HG03139 (cell line): ENCODE measurements around the gene TNRC6B.

Experiments
- ATAC-seq: cut with Tn5 transposase; IDR thresholded peaks from one replicate; pipeline ENCODE4 v1.9.1; 2021; ENCODE audit not compliant: unreplicated experiment

TNRC6B gene

DNA sequence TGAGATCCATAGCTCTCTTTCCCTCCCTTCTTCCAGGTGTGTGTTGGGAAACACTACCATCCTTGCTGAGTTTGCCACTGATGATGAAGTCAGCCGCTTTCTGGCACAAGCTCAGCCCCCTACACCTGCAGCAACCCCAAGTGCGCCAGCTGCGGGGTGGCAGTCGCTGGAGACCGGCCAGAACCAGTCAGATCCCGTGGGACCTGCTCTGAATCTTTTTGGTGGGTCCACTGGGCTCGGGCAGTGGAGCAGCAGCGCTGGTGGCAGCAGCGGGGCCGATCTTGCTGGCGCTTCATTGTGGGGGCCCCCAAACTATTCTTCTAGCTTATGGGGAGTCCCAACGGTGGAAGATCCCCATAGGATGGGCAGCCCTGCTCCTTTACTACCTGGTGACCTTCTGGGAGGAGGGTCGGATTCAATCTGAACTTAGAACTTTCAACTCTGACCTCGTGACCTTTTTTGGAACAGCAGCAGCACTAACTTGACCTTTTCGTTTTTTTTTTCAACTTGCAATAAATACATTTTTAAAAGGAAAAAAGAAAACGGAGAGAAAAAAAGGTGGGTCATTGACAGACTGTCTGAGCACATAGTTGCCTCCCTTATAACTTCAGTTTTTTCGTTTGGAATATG is 145.2 kb downstream of the TNRC6B start:
- no peak for ATAC-seq

DNA sequence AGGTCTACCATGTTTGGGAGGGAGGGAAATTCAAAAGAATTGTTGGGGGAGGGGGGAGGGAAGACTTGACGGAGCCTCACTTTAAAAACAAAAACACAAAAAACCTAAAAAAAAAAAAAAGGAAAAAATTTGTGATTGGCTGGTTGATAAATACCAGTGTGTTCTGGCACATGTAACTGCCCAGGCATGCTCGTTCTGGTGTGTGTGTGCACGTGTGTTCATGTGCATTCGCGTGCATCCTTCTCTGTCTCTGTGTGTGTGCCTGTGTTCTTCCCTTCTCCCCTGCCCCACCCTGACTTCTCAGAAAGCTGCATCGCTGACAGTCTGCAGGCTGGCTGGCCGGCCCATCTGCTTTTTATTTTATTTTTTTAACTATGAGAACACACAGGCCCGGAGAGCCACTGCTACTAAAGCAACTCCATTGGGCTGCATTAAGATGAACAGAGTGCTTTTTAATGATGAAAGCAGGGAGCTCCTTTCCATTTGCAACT is 146.0 kb downstream of the TNRC6B start:
- ATAC-seq = no peak

DNA sequence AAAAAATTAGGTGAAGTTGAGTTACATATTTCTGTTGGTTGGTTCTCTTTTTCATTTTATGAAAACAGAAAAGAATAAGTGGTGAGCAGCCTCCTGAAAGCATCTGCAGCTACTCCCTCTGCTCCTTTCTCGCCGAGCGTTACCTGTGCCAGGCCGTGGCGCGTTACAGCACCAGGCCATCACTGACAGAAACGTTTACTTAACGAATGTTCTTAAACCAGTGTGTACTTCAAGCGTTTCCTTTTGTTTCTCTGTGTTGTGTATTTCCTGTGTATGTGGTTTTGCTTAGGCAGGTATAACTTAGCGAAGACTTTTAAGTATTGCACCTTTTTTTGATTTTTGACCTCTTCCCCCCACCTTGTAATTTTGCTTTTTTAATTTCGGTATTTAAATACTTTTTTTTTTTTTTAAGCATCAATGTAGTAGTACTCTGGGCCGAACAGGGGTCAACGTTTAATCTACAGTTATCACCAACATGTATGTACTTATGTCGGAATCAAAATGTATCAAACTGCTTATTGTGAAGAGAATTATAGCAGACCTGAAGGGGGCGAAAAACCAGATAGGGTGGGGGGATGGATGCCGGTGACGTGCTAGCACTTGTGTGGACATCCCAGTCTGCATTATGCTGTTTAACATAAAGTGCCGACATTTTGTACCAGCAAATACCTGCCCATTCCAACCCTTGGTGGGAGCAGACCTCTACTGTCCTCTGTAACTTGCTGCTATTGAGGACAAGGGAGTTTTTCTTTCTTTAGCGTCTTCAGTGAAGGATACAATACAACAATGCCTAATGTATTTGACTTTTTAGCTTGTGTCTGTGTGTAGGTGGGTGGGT is 147.0 kb downstream of the TNRC6B start:
- ATAC-seq = no peak

DNA sequence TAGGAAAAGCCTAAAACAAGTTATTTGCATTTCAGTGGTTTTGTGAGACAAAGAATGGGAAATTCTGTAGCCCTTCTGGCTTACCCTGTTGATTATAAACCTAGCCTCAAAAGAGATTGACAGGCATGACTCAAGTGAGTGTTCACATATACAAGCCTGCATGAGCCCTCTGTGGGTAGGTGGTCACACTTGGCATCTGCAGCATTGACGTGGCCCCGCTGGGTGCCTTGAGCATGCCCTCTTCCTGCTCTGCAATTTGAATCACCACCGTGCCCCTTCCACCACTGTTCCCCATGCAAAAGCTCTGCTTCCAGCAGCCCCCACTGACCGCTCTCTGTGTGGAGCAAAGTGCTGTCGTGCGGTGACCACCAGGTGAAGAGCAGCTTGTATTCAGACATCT is 147.6 kb downstream of the TNRC6B start:
- no peak for ATAC-seq

DNA sequence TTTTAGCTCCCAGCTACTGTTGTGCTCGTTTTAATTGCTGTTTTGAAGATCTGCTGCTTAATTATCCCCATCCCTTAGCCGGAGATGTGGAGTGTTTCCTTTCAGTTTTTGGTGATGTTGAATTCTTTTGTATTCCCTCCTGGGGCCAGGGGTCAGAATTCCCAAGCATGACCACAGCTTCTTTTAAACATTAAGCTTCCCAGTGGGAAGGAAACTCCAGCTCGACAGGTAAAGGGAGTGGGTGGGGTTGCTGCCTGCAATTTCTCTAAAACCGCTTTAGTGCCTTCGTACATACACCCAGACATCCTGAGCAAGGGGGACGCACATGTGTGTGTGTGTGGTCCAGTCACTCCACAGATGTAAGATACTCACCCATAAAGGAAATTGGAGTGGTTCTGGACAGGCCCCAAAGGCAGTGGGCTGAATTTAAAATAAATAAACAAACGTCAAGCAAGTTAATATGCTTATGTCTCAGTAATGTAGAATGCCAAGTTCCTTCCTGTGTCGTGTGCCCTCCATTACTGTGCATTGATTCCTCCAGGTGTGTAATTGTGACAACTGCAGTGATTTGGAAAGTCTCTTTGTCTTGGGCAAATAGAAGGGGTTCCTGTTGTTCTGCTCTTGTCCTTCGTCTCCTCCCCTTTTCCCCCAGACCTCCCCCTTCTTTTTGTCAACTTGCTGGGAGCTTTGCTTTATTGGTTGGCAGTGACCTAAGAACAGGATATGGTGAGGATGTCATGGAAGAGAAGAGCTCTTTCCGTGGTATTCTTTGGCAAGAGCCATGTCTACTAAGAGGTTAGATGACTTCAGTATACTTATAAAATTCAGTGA is 149.4 kb downstream of the TNRC6B start:
- no peak for ATAC-seq

DNA sequence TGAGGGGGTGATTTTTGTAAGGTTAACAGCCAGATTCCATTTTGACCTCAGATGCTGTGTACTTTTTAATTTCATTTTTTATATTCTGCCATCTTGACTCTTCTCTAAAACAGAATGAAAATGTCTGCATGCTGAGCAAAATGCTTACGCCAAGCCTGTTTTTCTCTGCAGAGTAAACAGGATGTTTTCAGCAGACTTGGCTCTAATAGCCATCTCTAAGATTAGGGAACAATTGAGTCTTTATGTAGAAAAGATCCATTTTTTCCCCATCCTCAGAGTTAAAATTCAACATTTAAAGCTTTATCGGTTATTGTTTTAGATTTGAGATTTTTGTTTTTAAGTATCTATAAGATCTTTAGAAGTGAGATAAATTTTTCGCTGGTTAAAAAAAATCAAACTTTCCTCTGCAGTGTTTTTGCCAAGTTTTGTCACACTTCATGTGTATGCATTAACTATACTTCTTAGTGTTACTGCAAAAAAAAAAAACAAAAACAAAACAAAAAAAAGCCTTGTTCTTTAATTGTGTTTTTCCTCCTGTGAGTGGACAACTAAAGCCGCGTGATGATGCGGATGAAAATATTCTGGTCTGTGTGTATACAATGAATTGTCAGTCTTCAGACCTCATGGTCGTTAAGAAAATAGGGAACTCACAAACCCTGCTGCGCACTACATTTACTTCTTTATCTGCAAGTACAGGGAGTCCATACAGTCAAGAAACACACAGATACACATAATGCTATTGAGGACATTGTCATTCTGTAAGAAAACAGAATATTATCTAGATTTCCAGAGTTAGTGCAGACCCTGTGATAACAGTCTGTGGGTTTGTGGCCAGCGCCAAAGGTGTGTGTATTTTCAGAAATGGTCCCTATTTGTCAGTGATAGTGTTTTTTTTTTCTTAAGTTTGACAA is 151.1 kb downstream of the TNRC6B start:
- ATAC-seq = no peak

DNA sequence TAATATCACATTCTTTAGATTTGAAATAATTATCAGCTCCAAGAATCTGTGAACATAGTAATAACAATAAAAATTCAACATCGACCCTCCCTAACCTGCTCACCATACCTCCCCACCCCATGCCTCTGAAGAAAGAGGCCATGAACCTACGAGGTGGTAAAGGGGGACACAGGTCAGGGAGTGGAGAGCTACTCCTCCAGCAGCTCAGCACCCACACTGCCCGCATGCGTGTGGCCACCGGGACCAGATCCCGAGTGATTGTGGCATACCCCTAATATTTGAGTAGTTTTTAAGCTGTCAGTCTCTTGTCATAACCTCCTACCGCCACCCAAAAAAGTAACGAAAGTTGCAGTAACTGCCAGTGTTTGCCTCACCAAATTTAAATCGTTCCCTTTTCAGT is 151.7 kb downstream of the TNRC6B start:
- ATAC-seq = no peak

DNA sequence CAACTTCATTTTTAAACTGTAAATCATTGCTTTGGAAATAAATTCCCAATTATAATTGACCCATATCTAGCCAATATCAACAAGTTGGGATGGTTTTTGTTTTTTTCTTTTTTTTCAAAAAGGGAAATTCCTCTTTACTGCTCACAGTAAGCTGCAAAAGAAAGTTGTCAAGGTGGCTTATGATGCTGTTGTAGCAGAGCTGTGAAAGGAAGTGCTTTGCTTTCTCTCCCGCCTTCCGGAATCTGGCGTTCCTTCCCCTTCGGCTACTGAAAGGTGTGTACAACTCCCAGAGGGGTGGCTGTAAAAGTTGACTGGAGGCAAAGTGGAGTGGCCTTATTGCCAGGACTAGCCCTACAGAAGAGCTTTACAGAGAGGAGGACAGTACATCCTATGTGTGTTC is 152.4 kb downstream of the TNRC6B start:
- no peak for ATAC-seq

DNA sequence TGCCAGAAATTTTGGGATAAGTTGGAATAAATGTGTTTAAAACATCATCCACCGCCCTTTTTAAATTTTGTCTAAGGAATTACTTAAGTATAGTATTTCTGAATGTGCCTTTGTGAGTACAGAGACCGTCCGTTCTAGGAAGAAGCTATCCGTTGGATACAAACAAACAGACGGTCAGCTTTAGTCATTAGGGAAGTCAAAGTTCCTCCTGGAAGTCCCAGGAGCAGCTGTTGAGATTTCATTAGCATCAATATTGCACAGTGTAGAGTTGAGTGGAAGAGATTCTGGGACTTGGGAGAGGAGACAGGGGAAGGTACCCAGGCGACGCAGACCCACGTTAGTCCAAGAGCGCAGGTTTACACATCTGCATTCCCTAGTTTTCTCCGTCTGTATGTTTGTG is 152.9 kb downstream of the TNRC6B start:
- no peak for ATAC-seq

DNA sequence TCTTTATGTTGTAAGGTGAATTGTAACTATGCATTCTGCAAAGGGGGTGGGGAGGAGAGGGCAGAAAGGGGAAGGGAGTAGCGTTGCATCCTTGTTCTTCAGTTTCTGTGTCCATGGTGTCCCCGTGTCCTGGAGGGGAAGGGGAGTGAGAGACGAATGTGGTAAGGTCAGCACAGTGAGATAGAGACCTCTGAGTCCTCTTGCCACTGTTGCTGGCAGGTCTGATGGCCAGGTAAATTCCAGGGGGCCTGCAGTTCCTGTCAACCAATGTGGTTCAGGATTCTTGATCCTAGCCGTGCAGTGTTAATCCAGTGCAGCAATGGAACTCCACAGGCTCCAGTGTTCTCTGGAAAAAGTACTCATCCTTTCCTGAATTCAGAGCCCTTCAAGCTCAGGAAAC is 154.0 kb downstream of the TNRC6B start:
- no peak for ATAC-seq

DNA sequence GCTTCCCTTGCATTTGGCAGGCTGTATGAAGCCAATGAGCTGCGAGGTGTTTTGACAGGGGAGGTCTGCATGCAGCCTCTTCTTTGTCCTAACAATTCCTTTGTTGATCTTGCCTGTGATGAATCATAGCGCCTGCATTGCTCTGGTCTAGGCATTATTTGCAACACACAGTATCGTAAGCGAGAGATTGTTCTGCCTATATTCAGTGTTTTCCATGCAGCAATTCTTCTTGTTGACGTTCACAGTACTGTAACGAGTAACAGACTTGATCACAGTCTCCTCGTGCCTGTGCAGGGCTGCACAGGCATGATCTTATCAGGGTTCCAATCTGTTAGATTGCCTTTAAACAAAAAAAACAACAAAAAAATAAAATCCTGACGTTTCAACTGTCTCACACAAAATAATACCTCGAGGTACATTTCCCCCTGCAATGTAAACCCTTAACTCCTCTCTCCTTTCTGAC is 154.6 kb downstream of the TNRC6B start:
- ATAC-seq = no peak

DNA sequence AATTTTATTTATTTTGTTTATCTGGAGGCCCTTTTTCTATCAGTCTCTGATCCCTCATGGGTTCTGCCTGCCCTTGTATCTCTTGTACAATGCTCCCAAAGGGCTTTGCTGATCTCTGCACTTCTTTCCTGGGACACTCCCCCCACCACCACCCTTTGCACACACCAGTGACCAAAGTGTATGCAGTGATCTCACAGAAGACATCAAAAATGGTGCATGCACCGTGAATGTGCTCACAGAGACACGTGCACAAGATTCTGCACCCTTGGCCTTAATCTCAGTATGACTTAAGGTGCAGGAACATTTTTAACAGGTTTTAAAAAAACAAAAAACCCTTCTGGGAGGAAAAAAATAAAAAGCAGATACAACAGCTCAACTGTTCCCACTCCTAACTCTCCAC is 156.3 kb downstream of the TNRC6B start:
- ATAC-seq = no peak

DNA sequence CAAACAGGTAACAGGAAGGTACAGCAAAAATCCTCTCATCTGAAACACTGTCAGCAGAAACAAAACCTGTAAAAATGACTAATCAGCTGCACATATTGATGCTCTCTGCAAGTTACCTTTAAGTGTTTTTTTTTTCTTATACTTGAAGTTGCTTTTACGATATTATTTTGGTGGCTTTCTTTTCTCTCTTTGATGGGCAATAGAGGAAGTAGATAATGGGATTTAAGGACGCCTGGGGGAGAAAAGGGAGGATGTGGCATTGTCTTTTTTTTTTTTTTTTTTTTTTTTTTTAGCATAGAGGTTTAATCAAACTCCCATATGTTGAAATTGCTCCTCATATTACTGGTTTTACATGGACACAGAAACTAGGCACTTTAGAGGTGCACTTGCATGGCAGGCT is 157.2 kb downstream of the TNRC6B start:
- ATAC-seq = no peak

DNA sequence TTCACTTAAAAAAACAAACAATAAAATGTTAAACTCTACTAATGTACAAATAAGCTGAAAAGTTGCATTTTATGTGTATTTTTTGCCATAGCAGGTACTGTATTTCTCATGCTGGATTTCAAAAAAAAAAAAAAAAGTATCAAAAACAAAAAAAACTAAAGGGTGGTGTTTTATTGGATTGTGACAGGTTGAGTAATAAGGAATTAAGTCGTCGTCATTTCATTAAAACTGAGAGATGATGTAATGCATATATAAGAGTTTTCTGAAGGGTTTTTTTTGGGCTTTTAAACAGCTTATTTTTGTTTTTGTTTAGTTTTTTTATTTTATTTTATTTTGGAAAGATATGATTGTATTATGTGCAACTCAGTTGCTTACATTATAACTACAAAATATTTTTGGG is 157.6 kb downstream of the TNRC6B start:
- ATAC-seq = no peak

DNA sequence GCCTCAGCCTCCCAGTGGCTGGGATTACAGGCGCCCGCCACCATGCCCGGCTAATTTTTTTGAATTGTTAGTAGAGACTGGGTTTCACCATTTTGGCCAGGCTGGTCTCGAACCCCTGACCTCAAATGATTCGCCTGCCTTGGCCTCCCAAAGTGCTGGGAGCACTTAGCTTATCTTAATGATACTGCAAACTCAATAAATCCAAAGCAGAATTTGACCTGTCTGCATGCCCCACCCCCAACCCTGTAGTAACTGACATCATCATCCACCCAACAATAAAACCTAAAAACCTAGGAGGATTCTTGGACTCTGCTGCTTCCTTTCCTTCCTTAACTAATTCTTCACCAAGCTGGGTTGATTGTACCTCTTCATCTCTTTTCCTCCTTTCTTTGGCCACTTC is 162.3 kb downstream of the TNRC6B start:
- no peak for ATAC-seq

DNA sequence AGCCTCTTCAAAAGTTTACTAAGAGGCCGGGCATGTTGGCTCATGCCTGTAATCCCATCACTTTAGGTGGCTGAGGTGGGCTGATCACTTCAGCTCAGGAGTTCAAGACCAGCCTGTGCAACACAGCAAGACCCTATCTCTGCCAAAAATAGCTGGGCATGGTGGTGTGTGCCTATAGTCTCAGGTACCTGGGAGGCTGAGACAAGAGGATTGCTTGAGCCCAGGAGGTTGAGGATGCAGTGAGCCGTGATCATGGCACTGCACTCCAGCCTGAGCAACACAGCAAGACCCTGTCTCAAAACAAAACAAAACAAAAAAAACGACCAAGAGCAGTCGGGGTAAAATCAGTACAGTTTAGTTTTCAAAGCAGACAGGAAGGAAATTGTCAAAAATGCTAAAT is 163.9 kb downstream of the TNRC6B start:
- ATAC-seq = no peak

DNA sequence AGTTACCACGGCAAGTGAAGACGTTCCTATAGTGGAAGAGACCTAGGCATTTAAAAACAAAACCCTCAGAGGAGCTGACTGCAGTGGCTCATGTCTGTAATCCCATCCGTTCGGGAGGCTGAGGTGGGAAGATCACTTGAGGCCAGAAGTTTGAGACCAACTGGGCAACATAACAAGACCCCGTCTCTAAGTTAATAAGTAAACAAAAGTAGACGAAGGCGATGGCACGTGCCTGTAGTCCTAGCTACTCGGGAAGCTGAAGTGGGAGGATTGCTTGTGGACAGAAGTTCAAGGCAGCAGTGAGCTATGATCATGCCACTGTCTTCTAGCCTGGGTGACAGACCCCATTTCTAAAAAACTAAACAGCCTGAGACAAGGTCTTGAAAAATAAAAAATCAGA is 164.8 kb downstream of the TNRC6B start:
- no peak for ATAC-seq

DNA sequence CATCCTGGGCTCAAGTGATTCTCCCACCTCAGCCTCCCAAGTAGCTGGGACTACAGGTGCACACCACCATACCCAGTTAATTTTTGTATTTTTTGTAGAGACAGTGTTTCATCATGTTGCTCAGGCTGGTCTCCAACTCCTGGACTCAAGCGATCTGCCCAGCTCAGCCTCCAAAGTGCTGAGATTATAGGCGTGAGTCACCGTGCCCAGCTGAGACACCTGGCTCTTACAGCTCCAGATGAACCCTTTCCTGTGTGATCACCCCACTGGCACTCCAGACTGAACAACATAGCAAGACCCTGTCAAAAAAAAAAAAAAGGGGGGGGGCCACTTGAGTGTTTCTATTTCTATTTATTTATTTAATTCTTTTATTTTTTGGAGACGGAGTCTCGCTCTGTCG is 167.5 kb downstream of the TNRC6B start:
- ATAC-seq = no peak

DNA sequence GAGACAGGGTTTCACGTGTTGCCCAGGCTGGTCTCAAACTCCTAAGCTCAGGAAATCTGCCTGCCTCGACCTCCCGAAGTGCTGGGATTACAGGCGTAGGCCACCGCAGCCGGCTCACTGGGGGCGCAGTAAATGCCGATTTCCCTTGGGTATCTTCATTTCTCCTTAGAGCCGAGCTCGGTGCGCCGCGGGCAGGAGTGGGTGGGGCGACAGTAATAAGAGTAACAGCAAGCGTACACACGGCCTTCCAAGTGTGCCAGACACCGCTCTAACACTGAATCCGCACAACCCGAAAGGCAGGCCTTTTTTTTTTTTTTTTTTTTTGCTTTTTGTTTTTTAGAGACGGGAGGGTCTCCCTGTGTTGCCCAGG is 168.1 kb downstream of the TNRC6B start:
- no peak for ATAC-seq
